IPS-15b (cell line): ENCODE data around the gene C12orf57.

Experiments used
- H3K27me3 ChIP-seq: one replicate; pipeline ENCODE4 v1.6.1; 2013; ENCODE audit warnings: low read length; ENCODE audit not compliant: control insufficient read depth, insufficient read depth
- H3K36me3 ChIP-seq: one replicate; pipeline ENCODE4 v1.6.1; 2013; ENCODE audit warnings: low read length; ENCODE audit not compliant: control insufficient read depth, insufficient read depth
- H3K4me1 ChIP-seq: one replicate; pipeline ENCODE4 v1.6.1; 2013; ENCODE audit warnings: mild to moderate bottlenecking, low read length; ENCODE audit not compliant: control insufficient read depth, insufficient read depth
- H3K4me3 ChIP-seq: one replicate; pipeline ENCODE4 v1.5.1; 2013; ENCODE audit warnings: low read depth, low read length
- H3K9ac ChIP-seq: one replicate; pipeline ENCODE4 v1.6.1; 2013; ENCODE audit warnings: low read depth, mild to moderate bottlenecking, low read length
- H3K9me3 ChIP-seq: one replicate; pipeline ENCODE4 v1.6.1; 2013; ENCODE audit warnings: mild to moderate bottlenecking, low read length; ENCODE audit not compliant: control insufficient read depth, insufficient read depth

C12orf57 gene

GRCh38 chr12:6921996-6922946 lies 21.6 kb upstream of the C12orf57 start:
- peaks cover 16% of the 10 kb centered on the region for H3K4me1 ChIP-seq
- H3K9me3 ChIP-seq, result no peaks in the 10 kb centered on the region
- H3K4me3 ChIP-seq, result no peak overlapping the region
- no peak overlapping the region for H3K9ac ChIP-seq
- H3K36me3 ChIP-seq, result peaks cover 40% of the 10 kb centered on the region
- no peaks in the 10 kb centered on the region for H3K27me3 ChIP-seq

- no peak overlapping the region for H3K9ac ChIP-seq
- no peaks in the 10 kb centered on the region for H3K27me3 ChIP-seq
- peaks cover 16% of the 10 kb centered on the region for H3K4me1 ChIP-seq
- peaks cover 31% of the 10 kb centered on the region for H3K36me3 ChIP-seq
- H3K4me3 ChIP-seq, result no peak overlapping the region
- no peaks in the 10 kb centered on the region for H3K9me3 ChIP-seq
Observed at GRCh38 chr12:6923003-6923732, 20.7 kb upstream of the C12orf57 start.

- no peaks in the 10 kb centered on the region for H3K9me3 ChIP-seq
- H3K36me3 ChIP-seq, result peaks cover 30% of the 10 kb centered on the region
- no peaks in the 10 kb centered on the region for H3K27me3 ChIP-seq
- H3K9ac ChIP-seq, result no peak overlapping the region
- peaks cover 16% of the 10 kb centered on the region for H3K4me1 ChIP-seq
- no peak overlapping the region for H3K4me3 ChIP-seq
Observed at GRCh38 chr12:6923851-6924250, 20.0 kb upstream of the C12orf57 start.

DNA sequence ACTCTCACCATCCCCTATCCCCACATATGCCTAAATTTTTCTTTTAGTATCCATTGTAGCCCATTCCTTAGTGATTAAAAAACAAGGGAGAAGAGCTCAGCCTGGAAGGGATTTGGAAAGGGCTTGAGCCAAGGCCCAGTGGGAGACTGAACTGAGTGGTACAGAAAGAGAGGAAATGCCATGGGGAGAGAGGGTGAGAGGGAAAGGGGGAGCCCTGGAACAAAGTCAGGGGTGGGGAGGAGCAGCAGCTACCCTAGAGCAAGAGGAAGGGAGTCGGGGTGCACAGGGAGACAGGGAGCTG lies 18.6 kb upstream of the C12orf57 start:
- no peaks in the 10 kb centered on the region for H3K27me3 ChIP-seq
- H3K4me3 ChIP-seq, result peak overlapping the region; percentile 62
- H3K9ac ChIP-seq, result no peak overlapping the region
- no peaks in the 10 kb centered on the region for H3K9me3 ChIP-seq
- peaks cover 22% of the 10 kb centered on the region for H3K36me3 ChIP-seq
- H3K4me1 ChIP-seq, result peaks cover 26% of the 10 kb centered on the region

GRCh38 chr12:6925540-6926279 lies 18.1 kb upstream of the C12orf57 start:
- Histone ChIP-seq H3K9ac (peak overlapping the region; percentile 66), H3K36me3 (peaks cover 22% of the 10 kb centered on the region), H3K4me3 (peak overlapping the region; percentile 62), H3K27me3 (no peaks in the 10 kb centered on the region), H3K9me3 (no peaks in the 10 kb centered on the region), H3K4me1 (peaks cover 26% of the 10 kb centered on the region)

DNA sequence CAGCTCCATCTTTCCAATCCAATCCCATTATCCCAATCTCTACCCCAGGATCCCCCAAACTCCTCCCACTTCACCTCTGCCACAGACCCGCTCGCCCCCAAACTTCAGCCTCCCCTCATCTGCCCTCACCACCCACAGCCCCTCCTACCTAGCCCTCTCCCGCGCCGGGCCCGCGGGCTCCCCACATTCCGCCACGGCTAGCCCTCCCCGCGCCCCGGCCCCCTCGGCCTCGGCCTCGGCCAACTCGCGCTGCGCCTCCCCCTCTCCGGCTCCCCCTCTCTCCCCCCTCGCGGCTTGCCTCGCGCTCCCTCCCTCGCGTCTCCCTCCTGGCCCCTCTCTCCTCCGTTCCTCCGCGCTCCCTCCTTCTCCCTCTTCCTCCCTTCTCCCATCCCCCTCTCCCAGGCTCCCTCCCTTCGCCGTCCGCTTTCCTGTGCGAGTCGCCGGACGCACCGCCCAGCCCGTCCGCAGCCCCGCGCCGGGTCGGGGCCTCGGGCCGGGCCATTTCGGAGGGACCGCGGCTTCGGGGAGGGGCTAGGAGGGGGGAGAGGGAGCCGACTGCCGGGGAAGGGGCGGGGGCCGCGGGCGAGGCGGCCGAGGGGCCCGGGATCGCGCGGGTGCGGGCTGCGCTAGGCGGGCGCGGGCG lies 16.3 kb upstream of the C12orf57 start, which contains the start of gene ATN1:
ATN1 (plus strand) TSS at position 581 of the 643 bp plus-strand sequence. CDS start 6,043 bp downstream, outside the sequence.
- H3K9me3 ChIP-seq, result no peaks in the 10 kb centered on the region
- H3K9ac ChIP-seq, result peak within 1 kb of the TSS; percentile 74
- H3K4me1 ChIP-seq, result peaks cover 26% of the 10 kb centered on the region
- peak within 1 kb of the TSS; percentile 86 for H3K4me3 ChIP-seq
- H3K27me3 ChIP-seq, result no peaks in the 10 kb centered on the region
- peaks cover 9% of the 10 kb centered on the region for H3K36me3 ChIP-seq

DNA sequence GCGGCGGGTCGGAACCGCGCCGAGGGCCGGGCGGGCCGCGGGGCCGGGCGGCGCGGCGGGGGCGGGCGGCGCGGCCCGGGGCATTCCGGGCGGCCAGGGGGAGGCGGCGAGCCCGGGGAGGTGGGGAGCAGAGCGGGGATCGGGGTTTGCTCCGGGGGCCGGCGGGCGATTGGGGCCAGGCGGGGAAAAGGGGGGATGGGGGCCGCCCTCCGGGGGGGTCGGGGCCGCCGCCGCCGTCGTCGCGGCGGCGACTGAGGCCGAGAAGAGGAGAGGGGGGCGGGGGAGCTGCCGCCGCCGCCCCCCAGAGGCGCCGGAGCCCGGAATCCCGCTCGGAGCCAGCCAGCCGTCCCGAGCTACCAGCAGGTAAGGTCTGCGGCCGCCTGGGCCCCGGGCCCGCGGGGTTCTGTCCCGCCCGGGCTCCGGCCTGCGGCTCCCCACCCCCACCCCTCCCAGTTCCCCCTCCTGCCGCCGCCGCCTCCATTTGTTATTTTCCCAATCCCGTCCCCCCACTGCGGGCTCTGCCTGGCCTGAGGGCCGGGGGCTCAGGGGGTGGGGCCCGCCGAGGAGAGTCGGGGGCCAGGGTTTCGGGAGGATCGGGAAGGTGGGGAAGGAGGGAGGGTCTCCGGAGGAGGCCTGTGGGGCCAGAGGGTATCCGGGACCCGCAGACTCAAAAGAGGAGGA lies 15.7 kb upstream of the C12orf57 start:
- H3K9me3 ChIP-seq, result no peaks in the 10 kb centered on the region
- peak overlapping the region; percentile 86 for H3K4me3 ChIP-seq
- peak overlapping the region; percentile 74 for H3K9ac ChIP-seq
- H3K36me3 ChIP-seq, result peaks cover 4% of the 10 kb centered on the region
- peaks cover 26% of the 10 kb centered on the region for H3K4me1 ChIP-seq
- H3K27me3 ChIP-seq, result no peaks in the 10 kb centered on the region

DNA sequence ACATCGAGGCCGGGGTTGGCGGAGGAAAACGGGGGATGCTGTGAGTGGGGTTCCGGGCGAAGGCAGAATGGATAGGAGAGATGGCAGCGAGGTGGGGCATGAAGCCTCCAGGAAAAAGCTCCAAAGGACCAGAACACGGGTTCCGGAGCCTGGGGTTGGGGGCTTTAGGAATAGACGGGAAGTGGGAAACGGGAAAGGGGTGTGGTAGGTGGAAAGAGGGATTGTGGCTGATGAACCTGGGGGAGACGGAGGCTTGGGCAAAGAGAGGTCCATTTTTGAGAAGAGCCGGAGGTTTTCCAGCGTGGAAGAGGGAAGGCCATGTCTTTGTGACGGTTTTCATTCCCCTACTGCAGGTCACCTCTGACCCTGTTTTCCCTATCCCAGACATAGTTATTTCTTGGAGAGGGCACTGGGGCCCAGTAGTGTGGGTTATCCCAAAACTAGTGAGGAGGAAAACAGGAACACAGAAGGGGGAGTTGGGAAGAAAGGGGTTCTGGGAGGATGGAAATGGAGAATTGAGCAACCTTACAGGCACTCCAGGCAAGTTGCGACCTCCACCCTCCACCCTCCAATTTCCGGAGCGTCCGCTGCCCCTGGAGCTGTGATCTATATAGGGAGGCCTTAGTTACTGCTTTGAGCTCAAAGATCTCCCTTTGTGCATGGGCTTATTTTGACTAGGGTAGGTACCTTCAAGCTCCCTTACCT lies 15.0 kb upstream of the C12orf57 start:
- peak overlapping the region; percentile 86 for H3K4me3 ChIP-seq
- no peaks in the 10 kb centered on the region for H3K9me3 ChIP-seq
- H3K4me1 ChIP-seq, result peaks cover 26% of the 10 kb centered on the region
- peaks cover 6% of the 10 kb centered on the region for H3K36me3 ChIP-seq
- peak overlapping the region; percentile 74 for H3K9ac ChIP-seq
- H3K27me3 ChIP-seq, result no peaks in the 10 kb centered on the region

DNA sequence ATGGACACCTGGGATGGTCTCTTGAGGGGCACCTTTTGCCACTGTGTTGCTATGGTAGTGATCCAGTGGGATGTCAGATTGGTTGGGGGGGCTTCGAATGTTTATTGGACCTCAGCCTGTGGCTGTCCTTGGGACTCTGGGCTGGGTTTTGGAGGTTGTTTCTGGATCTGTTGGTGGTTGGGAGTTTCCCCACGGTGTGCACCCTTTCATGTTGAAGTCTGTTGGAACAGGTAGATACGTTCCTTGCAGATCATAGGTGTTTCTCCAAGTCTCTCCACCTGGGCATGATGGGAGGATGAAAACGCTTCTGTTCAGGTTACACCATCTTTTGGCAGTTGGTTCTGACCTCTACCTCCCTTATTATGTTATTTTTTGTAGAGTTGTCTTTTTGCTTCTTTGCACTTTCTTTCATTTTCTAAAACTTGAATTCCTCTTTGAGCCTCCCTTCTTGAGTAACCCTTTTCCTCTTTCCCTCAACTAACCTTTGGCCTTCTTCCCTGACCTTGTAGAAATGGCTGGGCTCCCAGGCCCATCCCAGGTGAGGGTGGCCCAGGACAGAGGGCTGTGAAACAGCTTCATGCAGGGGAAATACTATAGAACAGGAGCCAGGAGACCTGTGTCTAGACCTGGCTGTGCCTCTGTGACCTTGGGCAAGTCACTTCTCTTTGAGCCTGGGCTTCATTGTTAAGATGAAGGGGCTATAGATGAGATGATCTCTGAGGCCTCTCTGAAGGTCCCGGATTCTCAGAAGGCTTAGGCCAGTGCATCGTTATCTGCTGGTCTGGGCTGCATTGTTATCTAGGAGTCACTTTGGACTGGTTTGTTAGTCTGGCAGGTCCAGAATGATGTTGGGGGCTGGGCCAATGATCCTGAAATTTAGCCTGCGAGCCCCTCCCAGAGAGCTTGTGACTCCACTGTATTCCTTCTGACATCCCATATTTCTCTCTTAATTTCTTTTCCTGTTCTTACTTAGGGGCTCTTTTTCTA lies 14.1 kb upstream of the C12orf57 start:
- peaks cover 22% of the 10 kb centered on the region for H3K4me1 ChIP-seq
- peak overlapping the region; percentile 74 for H3K9ac ChIP-seq

DNA sequence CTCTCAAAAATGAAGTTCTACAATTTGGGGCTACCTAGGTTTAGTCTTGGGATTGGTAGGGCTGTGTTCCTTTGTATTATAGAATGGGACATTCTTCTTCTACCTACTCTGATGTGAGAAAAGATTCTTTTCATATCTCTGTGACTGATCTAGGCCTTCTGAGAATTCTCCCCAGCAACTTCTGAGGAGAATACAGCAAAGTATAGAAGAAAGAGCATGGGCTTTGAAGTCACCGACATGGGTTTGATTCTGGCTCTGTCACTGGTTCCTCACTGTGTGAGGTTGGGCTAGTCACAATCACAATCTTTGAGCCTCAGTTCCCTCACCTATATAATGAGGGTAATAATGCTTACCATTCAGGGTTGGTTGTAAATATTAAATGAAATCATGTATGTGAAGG lies 11.1 kb upstream of the C12orf57 start:
- H3K27me3 ChIP-seq, result no peaks in the 10 kb centered on the region
- no peak overlapping the region for H3K9ac ChIP-seq
- H3K36me3 ChIP-seq, result peaks cover 28% of the 10 kb centered on the region
- peaks cover 10% of the 10 kb centered on the region for H3K4me1 ChIP-seq
- H3K9me3 ChIP-seq, result no peaks in the 10 kb centered on the region
- no peak overlapping the region for H3K4me3 ChIP-seq

More for the DNA sequence above, 14.1 kb upstream of the C12orf57 start:
- H3K27me3 ChIP-seq, result no peaks in the 10 kb centered on the region
- peaks cover 15% of the 10 kb centered on the region for H3K36me3 ChIP-seq
- peak overlapping the region; percentile 86 for H3K4me3 ChIP-seq
- no peaks in the 10 kb centered on the region for H3K9me3 ChIP-seq
